GM19328 (cell line): ENCODE data around the gene DAZ3.
"Not testable (repeated sequence)": the region's sequence is repeated elsewhere in the genome, so short reads cannot be mapped to it uniquely, and the experiment has no call there.

Experiments
- ATAC-seq: cut with Tn5 transposase; IDR thresholded peaks from one replicate; pipeline ENCODE4 v1.9.1; 2021; ENCODE audit warnings: mild to moderate bottlenecking, moderate library complexity; ENCODE audit not compliant: unreplicated experiment

DAZ3 gene, protein sequence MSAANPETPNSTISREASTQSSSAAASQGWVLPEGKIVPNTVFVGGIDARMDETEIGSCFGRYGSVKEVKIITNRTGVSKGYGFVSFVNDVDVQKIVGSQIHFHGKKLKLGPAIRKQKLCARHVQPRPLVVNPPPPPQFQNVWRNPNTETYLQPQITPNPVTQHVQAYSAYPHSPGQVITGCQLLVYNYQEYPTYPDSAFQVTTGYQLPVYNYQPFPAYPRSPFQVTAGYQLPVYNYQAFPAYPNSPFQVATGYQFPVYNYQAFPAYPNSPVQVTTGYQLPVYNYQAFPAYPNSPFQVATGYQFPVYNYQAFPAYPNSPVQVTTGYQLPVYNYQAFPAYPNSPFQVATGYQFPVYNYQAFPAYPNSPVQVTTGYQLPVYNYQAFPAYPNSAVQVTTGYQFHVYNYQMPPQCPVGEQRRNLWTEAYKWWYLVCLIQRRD

DNA sequence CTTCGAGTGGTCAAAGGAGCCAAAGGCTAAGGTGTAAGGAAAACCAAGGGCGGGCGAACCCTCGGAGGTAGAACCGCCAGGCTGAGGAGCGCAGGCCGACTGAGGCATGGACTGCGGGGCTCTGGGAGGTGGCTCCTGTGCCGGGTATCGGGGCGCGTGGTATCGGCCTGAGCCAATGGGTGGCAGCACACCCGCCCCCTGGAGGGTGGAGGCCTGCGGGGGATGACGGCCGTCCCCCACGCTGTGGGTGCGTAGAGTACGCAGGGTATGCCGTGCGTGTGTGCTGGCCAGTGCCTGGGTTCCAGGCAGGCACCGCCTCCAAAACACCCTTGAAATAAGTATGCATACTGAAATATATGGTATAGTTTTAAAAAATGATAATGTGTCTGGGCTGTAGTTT lies at the start of gene DAZ3:
DAZ3 (minus strand) TSS at position 101 of the 400 bp plus-strand sequence. CDS start 208 bp downstream, outside the sequence.
- not testable (repeated sequence) for ATAC-seq

GRCh38 chrY:24833619-24834018 lies 20.4 kb upstream of the DAZ3 start, which contains the start of gene DAZ4:
Gene DAZ4, plus strand, starts transcription at chrY:24833919. Its CDS starts 208 bp downstream, at chrY:24834127.
- ATAC-seq: not testable (repeated sequence)

- ATAC-seq: not testable (repeated sequence)
These were observed 11.9 kb upstream of the DAZ3 start for GRCh38 chrY:24825069-24825468.

- not testable (repeated sequence) for ATAC-seq
These were observed 11.1 kb upstream of the DAZ3 start for GRCh38 chrY:24824184-24824879.

DNA sequence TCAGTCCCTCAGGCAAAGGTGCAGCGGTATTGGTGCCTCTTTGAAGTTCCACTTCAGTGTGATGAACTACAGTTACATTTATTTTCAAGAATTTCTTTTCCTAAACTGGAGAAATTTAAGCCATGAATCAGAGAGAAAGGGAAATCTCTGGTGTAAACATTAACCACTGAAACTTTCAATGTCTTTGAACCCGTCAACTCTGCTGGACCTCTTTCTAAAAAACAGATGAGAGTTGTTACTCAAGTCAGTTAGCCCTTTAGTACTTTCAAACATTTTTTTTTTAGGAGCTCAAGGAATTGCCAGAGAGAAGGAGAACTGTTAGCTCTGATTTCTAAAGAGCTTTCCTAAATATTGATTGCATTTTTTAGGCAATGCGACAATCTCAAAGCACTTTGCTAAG lies 8.6 kb upstream of the DAZ3 start:
- ATAC-seq: not testable (repeated sequence)
